Neuron (in vitro differentiated cells): Measurements from ENCODE around the gene LBX2.
A peak's percentile ranks its signal among the peaks of the same experiment; 100 is the strongest.
"Not testable (repeated sequence)": the region's sequence is repeated elsewhere in the genome, so short reads cannot be mapped to it uniquely, and the experiment has no call there.

Source experiments
- H2AFZ ChIP-seq: one replicate; pipeline ENCODE4 v1.6.1; 2013; ENCODE audit warnings: low read depth, mild to moderate bottlenecking, inconsistent platforms, low read length, moderate library complexity
- H3K27me3 ChIP-seq: one replicate; pipeline ENCODE4 v1.6.1; 2013; ENCODE audit warnings: low read length; ENCODE audit not compliant: insufficient read depth
- H3K36me3 ChIP-seq: one replicate; pipeline ENCODE4 v1.6.1; 2013; ENCODE audit warnings: low read length; ENCODE audit not compliant: insufficient read depth
- H3K4me1 ChIP-seq: one replicate; pipeline ENCODE4 v1.6.1; 2013; ENCODE audit warnings: low read length; ENCODE audit not compliant: insufficient read depth
- H3K4me3 ChIP-seq: 2 replicates; pipeline ENCODE4 v1.5.1; 2013; ENCODE audit warnings: mild to moderate bottlenecking, low read length, moderate library complexity
- H3K9me3 ChIP-seq: one replicate; pipeline ENCODE4 v1.6.1; 2013; ENCODE audit warnings: low read length

LBX2 gene

DNA sequence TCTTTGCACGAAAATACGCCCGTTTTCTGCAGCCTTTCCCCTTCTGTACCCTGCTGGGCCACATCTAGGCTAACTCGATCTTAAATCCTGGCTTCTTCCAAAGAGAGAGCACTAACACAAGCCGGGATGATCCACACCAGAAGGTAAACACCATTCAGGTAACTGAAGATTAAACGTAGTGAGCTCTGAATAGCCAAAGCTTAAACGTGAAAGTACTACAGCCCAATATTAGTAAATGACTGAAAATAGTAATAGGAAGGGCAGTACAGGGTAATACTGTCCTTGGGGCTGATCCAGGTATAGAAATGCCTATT is 26.5 kb downstream of the LBX2 start:
- Histone ChIP-seq H3K4me3 (peak overlapping the region; percentile 56), H3K4me1 (peaks cover 15% of the 10 kb centered on the region), H3K9me3 (no peaks in the 10 kb centered on the region), H2AFZ (peak overlapping the region; percentile 55), H3K36me3 (peaks cover 27% of the 10 kb centered on the region), H3K27me3 (no peaks in the 10 kb centered on the region)

DNA sequence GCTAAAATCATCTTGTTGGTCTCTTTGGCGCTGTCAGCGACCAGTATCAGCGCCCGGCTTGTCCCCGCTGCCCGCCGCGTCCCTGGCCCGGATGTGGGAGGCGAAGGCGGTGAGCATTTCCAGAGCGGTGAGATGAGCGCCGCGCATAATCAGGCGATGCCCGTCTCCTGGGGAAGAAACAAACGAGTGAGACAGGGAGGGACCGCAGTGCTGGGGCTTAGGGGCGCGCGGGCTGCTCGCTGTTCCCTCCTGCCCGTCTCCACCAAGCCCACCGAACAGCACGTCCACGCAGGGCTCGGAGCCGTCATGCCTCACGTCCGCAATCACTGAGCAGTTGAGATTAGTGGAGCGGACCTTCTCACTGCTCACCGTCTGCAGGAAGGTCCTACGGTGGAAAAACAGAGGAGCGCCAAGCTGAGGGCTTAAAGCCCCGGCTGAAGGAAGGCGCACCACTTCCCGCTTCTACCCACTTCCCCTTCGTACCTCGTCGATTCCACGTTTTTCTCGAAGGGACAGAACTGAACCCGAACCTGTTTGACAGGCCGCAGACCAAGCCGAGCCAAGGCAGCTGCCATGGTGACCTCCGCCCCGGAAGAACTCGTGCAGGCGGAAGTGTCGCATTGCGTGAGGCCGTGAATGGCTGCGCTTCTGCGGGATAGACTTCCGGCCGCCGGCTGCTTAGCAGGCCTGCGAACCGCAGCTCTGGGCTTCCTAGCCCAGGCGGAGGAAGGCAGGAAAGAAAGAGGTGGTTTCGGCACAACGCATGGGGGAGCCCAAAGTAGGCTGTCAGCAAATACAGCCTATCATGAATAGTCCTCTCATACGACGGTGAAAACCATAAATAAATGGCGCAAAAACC is 27.1 kb downstream of the LBX2 start, which contains the start of gene MRPL53:
TSS of gene MRPL53 (minus strand) at position 595 of the 859 bp plus-strand sequence. CDS start at position 575, 20 bp downstream.
- Histone ChIP-seq H3K36me3 (peaks cover 23% of the 10 kb centered on the region), H2AFZ (peak within 1 kb of the TSS; percentile 55), H3K27me3 (no peaks in the 10 kb centered on the region), H3K9me3 (no peaks in the 10 kb centered on the region), H3K4me3 (peak within 1 kb of the TSS; percentile 56), H3K4me1 (peaks cover 15% of the 10 kb centered on the region)

DNA sequence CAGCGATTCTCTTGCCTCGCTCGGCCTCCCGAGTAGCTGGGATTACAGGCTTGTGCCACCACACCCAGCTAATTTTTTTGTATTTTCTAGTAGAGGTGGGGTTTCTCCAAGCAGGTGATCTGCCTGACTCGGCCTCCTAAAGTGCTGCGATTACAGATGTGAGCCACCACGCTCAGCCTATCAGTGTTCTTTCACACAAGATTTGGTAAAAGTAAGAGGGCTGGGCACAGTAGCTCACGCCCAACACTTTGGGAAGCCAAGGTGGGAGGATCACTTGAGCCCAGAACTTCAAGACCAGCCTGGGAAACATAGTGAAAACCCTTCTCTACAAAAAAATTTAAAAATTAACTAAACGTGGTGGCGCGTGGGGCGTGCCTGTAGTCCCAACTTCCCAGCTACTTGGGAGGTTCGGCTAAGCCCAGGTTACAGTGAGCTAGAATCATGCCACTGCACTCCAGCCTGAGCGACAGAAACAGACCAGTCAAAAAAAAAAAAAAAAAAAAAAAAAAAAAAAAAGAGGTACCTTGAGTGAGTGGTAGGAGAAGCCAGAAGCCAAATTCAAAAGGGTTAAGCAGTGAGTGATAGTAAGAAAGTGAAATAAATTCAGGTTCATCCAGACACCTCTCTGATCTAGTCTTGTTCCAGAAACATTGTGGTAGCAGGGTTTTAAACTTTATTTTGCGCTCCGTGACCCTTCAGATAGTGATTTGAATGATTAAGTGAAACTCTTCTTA is 27.9 kb downstream of the LBX2 start:
- Histone ChIP-seq H3K27me3 (no peaks in the 10 kb centered on the region), H3K4me3 (peak overlapping the region; percentile 56), H3K36me3 (peaks cover 17% of the 10 kb centered on the region), H3K9me3 (no peaks in the 10 kb centered on the region), H3K4me1 (peaks cover 15% of the 10 kb centered on the region), H2AFZ (no peak overlapping the region)

DNA sequence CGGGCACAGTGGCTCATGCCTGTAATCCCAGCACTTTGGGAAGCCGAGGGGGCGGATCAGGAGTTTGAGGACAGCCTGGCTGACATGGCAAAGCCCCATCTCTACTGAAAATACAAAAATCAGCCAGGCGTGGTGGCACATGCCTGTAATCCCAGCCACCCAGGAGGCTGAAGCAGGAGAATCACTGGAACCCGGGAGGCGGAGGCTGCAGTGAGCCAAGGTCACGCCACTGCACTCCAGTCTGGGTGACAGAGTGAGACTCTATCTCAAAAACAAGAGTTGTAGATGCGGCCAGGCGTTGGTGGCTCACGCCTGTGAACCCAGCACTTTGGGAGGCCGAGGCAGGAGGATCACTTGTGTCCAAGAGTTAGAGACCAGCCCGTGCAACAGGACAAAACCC is 28.7 kb downstream of the LBX2 start:
- not testable (repeated sequence) for H3K27me3 ChIP-seq, H3K4me3 ChIP-seq, H2AFZ ChIP-seq, H3K9me3 ChIP-seq
- Histone ChIP-seq H3K36me3 (peaks cover 16% of the 10 kb centered on the region), H3K4me1 (peaks cover 15% of the 10 kb centered on the region)

DNA sequence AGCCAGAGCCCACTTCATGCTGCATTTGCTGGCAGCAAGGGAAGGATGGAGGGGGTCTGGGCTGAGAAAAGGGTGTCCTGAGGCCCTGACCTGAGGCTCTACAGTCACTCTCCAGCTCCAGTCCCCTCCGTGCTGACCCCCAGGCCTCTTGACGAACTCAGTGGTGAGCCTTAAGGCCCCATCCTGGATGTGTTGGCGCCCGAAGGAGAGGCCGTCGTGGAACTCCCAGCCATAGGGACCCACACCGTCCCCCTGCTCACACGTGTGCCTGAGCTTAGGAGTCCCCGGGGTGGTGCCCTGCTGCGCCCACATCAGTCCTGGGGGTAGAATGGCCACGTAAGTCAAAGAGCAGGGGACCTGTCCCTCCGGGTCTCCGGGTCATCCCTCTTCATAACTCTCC is 35.0 kb downstream of the LBX2 start:
- peaks cover 12% of the 10 kb centered on the region for H3K4me1 ChIP-seq
- H2AFZ ChIP-seq, result peak overlapping the region; percentile 17
- peak overlapping the region; percentile 64 for H3K4me3 ChIP-seq
- H3K36me3 ChIP-seq, result peaks cover 28% of the 10 kb centered on the region
- H3K9me3 ChIP-seq, result no peaks in the 10 kb centered on the region
- no peaks in the 10 kb centered on the region for H3K27me3 ChIP-seq

DNA sequence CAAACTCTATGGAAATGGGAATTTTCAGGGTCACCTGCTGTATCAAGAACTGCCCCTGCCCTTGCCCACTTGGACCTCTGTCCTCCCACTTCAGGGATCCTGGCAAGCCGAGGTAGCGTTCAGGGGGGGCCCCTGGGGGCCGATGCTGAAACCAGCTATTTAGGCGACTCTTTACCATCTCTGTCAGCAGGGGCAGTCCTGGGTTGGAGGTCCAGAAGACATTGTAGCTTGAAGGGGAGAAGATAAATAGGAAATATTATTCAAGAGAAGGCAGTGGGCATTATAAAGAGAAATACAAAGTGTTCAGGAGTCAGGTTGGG is 36.7 kb downstream of the LBX2 start:
- no peaks in the 10 kb centered on the region for H3K9me3 ChIP-seq

DNA sequence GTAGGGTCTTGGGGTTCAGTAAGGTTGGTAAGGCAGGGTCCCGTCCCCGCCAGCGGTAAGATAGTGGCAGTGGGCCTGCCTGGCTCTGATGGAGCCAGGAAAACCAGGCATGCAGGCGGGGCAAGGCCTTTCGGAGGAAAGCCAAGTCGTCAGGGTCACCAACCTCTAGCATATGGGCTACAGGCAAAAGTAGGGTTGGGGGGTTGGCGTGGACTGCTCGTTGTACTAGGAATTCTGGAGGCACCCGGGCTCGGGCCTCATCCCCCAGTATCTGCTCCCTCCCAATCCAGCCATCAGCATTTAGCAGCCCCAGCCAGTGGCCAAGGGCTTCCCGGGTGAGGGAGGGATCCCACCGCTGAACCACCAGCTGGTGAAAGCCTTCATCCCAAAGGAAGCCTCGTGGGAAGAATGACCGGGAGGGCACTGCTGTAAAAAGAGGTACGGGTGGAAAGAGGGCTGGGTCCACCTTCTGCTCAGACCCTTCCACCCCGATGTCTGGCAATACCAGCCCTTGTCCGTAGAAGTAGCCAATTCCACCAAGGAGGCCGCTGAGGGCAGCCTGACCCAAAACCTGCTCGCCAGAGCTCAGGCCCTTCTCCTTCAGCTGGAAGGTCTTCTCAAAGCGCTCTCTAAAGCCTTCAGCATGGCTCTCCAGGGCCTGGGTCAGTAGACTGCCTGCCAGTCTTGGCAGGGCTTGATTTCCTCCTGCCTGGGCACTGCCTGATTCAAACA is 37.2 kb downstream of the LBX2 start:
- Histone ChIP-seq H3K4me3 (no peak overlapping the region), H3K9me3 (no peaks in the 10 kb centered on the region), H2AFZ (no peak overlapping the region), H3K27me3 (no peaks in the 10 kb centered on the region), H3K36me3 (peaks cover 29% of the 10 kb centered on the region), H3K4me1 (peaks cover 20% of the 10 kb centered on the region)

More for the DNA sequence above, 36.7 kb downstream of the LBX2 start:
- peaks cover 20% of the 10 kb centered on the region for H3K4me1 ChIP-seq
- peaks cover 29% of the 10 kb centered on the region for H3K36me3 ChIP-seq
- no peak overlapping the region for H3K4me3 ChIP-seq
- no peaks in the 10 kb centered on the region for H3K27me3 ChIP-seq
- no peak overlapping the region for H2AFZ ChIP-seq

DNA sequence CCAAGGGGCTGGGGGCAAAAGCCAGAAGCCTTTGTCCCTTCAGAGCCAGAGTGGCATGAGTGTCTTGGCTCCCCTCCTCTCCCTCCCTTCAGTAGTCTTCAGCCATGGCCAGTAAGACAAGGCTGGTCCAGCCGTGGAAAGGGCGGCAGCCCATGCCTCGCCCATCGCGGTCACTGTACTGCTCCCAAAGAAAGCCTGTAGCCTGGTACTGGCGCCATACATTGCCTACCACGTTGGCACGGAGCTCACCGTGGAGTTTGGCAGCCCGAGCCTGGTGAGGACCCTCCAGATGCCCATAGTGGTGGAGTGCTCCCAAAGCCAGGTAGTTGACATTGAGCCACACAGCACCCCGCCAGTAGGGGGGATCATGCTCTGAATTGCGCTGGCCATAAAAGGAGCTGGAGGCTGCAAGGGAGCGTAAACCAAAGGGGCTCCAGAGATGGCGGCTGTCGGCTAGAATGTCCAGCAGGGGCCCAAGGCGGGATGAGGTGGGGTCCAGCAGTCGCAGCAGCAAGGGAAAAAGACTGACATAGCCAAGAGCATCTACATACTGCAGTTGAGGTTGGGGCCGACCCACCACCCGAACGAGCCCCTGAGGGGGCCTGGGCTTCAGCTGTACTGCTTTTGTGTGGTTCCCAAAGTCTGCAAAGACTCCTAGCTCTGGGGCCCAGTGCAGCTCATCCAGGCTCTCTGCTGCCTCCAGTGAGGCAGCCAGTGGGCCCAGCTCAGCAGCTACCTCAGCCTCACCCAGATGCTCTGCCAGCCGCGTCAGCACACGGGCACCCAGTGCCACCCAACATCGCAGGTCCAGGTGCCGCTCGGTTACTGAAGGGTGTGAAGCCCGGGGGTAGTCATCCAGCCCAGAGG is 38.0 kb downstream of the LBX2 start:
- Histone ChIP-seq H3K4me3 (no peak overlapping the region), H3K4me1 (peaks cover 28% of the 10 kb centered on the region), H3K27me3 (no peaks in the 10 kb centered on the region), H3K36me3 (peaks cover 29% of the 10 kb centered on the region), H2AFZ (no peak overlapping the region), H3K9me3 (no peaks in the 10 kb centered on the region)

DNA sequence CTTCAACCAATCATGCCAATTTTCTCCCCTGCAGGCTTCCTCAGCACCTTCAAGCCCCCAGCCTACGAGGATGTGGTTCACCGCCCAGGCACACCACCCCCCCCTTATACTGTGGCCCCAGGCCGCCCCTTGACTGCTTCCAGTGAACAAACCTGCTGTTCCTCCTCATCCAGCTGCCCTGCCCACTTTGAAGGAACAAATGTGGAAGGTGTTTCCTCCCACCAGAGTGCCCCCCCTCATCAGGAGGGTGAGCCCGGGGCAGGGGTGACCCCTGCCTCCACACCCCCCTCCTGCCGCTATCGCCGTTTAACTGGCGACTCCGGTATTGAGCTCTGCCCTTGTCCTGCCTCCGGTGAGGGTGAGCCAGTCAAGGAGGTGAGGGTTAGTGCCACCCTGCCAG is 39.2 kb downstream of the LBX2 start:
- H3K4me3 ChIP-seq, H3K9me3 ChIP-seq, H2AFZ ChIP-seq, H3K27me3 ChIP-seq: not testable (repeated sequence)
- Histone ChIP-seq H3K4me1 (peaks cover 40% of the 10 kb centered on the region), H3K36me3 (peaks cover 29% of the 10 kb centered on the region)

DNA sequence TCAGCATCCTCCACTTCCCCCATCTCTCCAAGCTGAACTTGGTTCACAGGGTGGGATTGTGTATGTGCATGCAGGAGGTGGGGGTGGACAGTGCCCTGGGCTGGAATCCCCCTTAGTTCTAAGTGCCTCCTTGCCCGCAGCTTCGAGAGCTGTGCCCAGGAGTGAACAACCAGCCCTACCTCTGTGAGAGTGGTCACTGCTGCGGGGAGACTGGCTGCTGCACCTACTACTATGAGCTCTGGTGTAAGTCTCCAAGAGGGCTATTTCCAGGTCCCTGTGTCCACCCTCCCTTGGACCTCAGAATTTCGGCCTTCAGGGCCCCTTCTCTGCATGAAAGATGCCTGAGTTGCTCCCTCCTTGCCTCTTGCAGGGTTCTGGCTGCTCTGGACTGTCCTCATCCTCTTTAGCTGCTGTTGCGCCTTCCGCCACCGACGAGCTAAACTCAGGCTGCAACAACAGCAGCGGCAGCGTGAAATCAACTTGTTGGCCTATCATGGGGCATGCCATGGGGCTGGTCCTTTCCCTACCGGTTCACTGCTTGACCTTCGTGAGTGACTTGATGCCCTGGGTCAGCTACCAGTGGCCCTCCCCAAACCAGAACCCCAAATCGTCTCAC is 39.8 kb downstream of the LBX2 start:
- Histone ChIP-seq H3K4me3 (peak overlapping the region; percentile 84), H3K36me3 (peaks cover 29% of the 10 kb centered on the region), H3K4me1 (peaks cover 40% of the 10 kb centered on the region)
- not testable (repeated sequence) for H3K27me3 ChIP-seq, H3K9me3 ChIP-seq, H2AFZ ChIP-seq

DNA sequence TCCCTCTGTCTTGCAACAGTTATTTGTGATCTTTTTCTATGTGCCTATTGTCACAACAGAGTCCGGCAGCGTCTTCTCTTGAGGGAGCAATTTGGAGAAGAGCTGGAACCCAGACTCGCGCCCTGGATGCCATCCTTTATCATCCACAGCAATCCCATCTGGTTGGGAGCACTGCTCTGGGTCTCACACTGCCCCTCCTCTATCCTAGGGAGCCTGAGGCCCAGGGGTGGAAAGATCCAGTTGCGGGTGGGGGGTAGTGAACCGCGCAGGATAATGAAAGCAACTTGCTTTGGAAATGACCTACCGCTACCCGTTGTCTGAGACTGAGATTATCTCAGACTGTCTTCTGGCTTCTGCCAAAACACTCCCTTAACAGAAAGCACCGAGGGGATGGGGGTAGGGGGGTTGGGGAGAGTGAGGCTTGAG is 40.5 kb downstream of the LBX2 start:
- Histone ChIP-seq H3K4me3 (peak overlapping the region; percentile 84), H3K9me3 (no peaks in the 10 kb centered on the region), H3K4me1 (peaks cover 34% of the 10 kb centered on the region), H3K27me3 (no peaks in the 10 kb centered on the region), H3K36me3 (peaks cover 29% of the 10 kb centered on the region), H2AFZ (no peak overlapping the region)
